ENCODE data around the gene NKIRAS1.
"Not testable (repeated sequence)": the region's sequence is repeated elsewhere in the genome, so short reads cannot be mapped to it uniquely, and the experiment has no call there.

The NKIRAS1 gene

GRCh38 chr3:23871361-23871760 lies 45.4 kb downstream of the NKIRAS1 start:
- DNase-seq (ENCODE audit: low read depth in 2 of 2, low spot score in 1 of 2), result not testable (repeated sequence)

- DNase-seq (ENCODE audit: low read depth in 2 of 2, low spot score in 1 of 2), result not testable (repeated sequence)
These were observed 46.1 kb downstream of the NKIRAS1 start for GRCh38 chr3:23870663-23871043.

- no peak for DNase-seq (ENCODE audit: low read depth in 2 of 2, low spot score in 1 of 2)
These were observed 46.7 kb downstream of the NKIRAS1 start for GRCh38 chr3:23869977-23870662.

- no peak for DNase-seq (ENCODE audit: low read depth in 2 of 2, low spot score in 1 of 2)
These were observed 49.0 kb downstream of the NKIRAS1 start for GRCh38 chr3:23867838-23868237.

GRCh38 chr3:23867400-23867799 lies 49.4 kb downstream of the NKIRAS1 start:
- no peak for DNase-seq (ENCODE audit: low read depth in 2 of 2, low spot score in 1 of 2)

- no peak for DNase-seq (ENCODE audit: low read depth in 2 of 2, low spot score in 1 of 2)
These were observed 51.0 kb downstream of the NKIRAS1 start for GRCh38 chr3:23865595-23866396.

- DNase-seq (ENCODE audit: low read depth in 2 of 2, low spot score in 1 of 2), result no peak
These were observed 51.9 kb downstream of the NKIRAS1 start for GRCh38 chr3:23864931-23865330.

- no peak for DNase-seq (ENCODE audit: low read depth in 2 of 2, low spot score in 1 of 2)
These were observed 53.7 kb downstream of the NKIRAS1 start for GRCh38 chr3:23863060-23863459.

GRCh38 chr3:23861689-23862088 lies 55.1 kb downstream of the NKIRAS1 start:
- DNase-seq (ENCODE audit: low read depth in 2 of 2, low spot score in 1 of 2), result no peak

- no peak for DNase-seq (ENCODE audit: low read depth in 2 of 2, low spot score in 1 of 2)
These were observed 56.9 kb downstream of the NKIRAS1 start for GRCh38 chr3:23859839-23860382.

GRCh38 chr3:23859012-23859743 lies 57.6 kb downstream of the NKIRAS1 start:
- no peak for DNase-seq (ENCODE audit: low read depth in 2 of 2, low spot score in 1 of 2)

- DNase-seq (ENCODE audit: low read depth in 2 of 2, low spot score in 1 of 2), result no peak
These were observed 60.5 kb downstream of the NKIRAS1 start for GRCh38 chr3:23856286-23856685.

- not testable (repeated sequence) for DNase-seq (ENCODE audit: low read depth in 2 of 2, low spot score in 1 of 2)
These were observed 67.3 kb downstream of the NKIRAS1 start for GRCh38 chr3:23849462-23849861.

GRCh38 chr3:23845326-23846216 lies 71.2 kb downstream of the NKIRAS1 start:
- no peak for DNase-seq (ENCODE audit: low read depth in 2 of 2, low spot score in 1 of 2)

GRCh38 chr3:23843869-23844268 lies 72.9 kb downstream of the NKIRAS1 start:
- no peak for DNase-seq (ENCODE audit: low read depth in 2 of 2, low spot score in 1 of 2)

Data from stimulated activated CD8-positive, alpha-beta memory T cell treated with anti-CD3 and anti-CD28 coated beads, Interleukin-4, amount 100 ng/mL, for 1 hour (primary cell).